Measurements from ENCODE around the gene CLSTN1. TPM values are rescaled to one million over a fixed set of nuclear protein-coding genes. Genes with fewer than 3 reads are reported as not detected.

CLSTN1 gene
- total and polyA plus RNA-seq, 2 of the 8 experiments (the other 6 are each of a cell fraction or from before 2014, with no cell fraction given) = 34.2 to 97.4 TPM

- POLR2A ChIA-PET (ENCODE audit: partially characterized antibody) = interaction anchor here (0.6 to 1.4 kb wide), 6 partner anchors 8 to 99 kb away, joined by 3 to 4 read pairs (median 4); partner anchors contain the start of gene CLSTN1
- H4K91ac ChIP-seq (replicated peaks; ENCODE audit: insufficient read length, low read length) = no peak overlapping the region
- peaks cover 11 to 89% of the 10 kb centered on the region in 2 experiments for H3K79me2 ChIP-seq (ENCODE audit: control insufficient read depth in 1 of 2, insufficient read depth in 2 of 2, low read length in 2 of 2)
- no peak overlapping the region for H3K14ac ChIP-seq (ENCODE audit: insufficient read length)
- H3K4me2 ChIP-seq (ENCODE audit: insufficient read depth in 1 of 2, low read depth in 2 of 2, low read length in 2 of 2) = peak overlapping the region; percentile 14 to 51
- H3K9me3 ChIP-seq (ENCODE audit: insufficient read depth in 2 of 2, low read depth in 1 of 2, low read length in 1 of 2) = no peaks in the 10 kb centered on the region
- peak overlapping the region in 1 of 4 experiments; percentile 4; a peak in 1 of 7 replicates for H3K9ac ChIP-seq (replicated peaks in 1 of 4; ENCODE audit: extremely low read depth in 1 of 4, low read depth in 3 of 4, low read length in 3 of 4)
- no peak overlapping the region for H3K4ac ChIP-seq (replicated peaks; ENCODE audit: insufficient read length, low read depth, low read length)
- H4K20me1 ChIP-seq (replicated peaks in 1 of 2; ENCODE audit: control insufficient read depth in 1 of 2, insufficient read depth in 2 of 2, low read length in 2 of 2) = peaks cover 9 to 16% of the 10 kb centered on the region in 2 experiments
- H3K23me2 ChIP-seq (ENCODE audit: low read depth, low read length) = no peaks in the 10 kb centered on the region
- H2BK5ac ChIP-seq (ENCODE audit: low read depth, low read length) = no peak overlapping the region
- no peak overlapping the region for H2BK120ac ChIP-seq (replicated peaks; ENCODE audit: low read depth, low read length)
- peak in 1 of 2 experiments; percentile 72 for DNase-seq (ENCODE audit: low read depth in 1 of 2, low spot score in 2 of 2)
- no peak overlapping the region for H3K56ac ChIP-seq (replicated peaks; ENCODE audit: insufficient read length, low read depth, low read length)
- H4K8ac ChIP-seq (ENCODE audit: extremely low read depth, insufficient read depth, low read length) = no peak overlapping the region
- no peaks in the 10 kb centered on the region for H3K27me3 ChIP-seq (replicated peaks in 1 of 4; ENCODE audit: control insufficient read depth in 3 of 4, extremely low read depth in 1 of 4, insufficient read depth in 3 of 4, low read length in 3 of 4)
- no peaks in the 10 kb centered on the region; a peak in 1 of 8 replicates for H3K36me3 ChIP-seq (ENCODE audit: control insufficient read depth in 2 of 4, insufficient read depth in 4 of 4, low read length in 3 of 4)
- no peak overlapping the region for H2BK20ac ChIP-seq (ENCODE audit: low read length)
- peaks cover 18% of the 10 kb centered on the region for H3K79me1 ChIP-seq (ENCODE audit: low read depth, low read length)
- no peak overlapping the region for H3K27ac ChIP-seq (ENCODE audit: low read depth, low read length)
- no peak overlapping the region for H2BK12ac ChIP-seq (ENCODE audit: low read depth, low read length)
- H2AFZ ChIP-seq (ENCODE audit: low read length) = no peak overlapping the region
- no peak overlapping the region for H3K4me3 ChIP-seq (ENCODE audit: extremely low read depth in 1 of 4, insufficient read depth in 2 of 4, low read depth in 3 of 4, low read length in 4 of 4)
- H3K4me1 ChIP-seq (replicated peaks in 1 of 4; ENCODE audit: control insufficient read depth in 3 of 4, insufficient read depth in 4 of 4, low read length in 3 of 4) = peaks cover 3 to 23% (median 11%) of the 10 kb centered on the region in 4 experiments
- H3K23ac ChIP-seq (ENCODE audit: insufficient read length) = no peak overlapping the region
- H2AK5ac ChIP-seq (ENCODE audit: low read depth, low read length) = no peak overlapping the region
- CTCF ChIA-PET (ENCODE audit: partially characterized antibody) = interaction anchor here (0.6 to 10.4 kb wide), 18 partner anchors 8 to 149 kb away, joined by 3 to 90 read pairs (median 4); no protein-coding TSS in a partner anchor
- WGBS, 2 experiments (ENCODE audit: extremely low coverage in 1 of 2, insufficient coverage in 1 of 2, insufficient read length in 1 of 2, insufficient replicate concordance in 2 of 2, low coverage in 1 of 2, low lambda C conversion rate in 2 of 2, missing lambda C conversion rate in 1 of 2) = 71% methylated on average over 14 of the region's 14 CpGs; no CpG with 5 or more reads in 1 of the 2 experiments
- H3K18ac ChIP-seq (ENCODE audit: extremely low read depth, low read length) = no peak overlapping the region
- FAIRE-seq = peak; percentile 89
- H4K5ac ChIP-seq (ENCODE audit: insufficient read length, low read depth, low read length) = no peak overlapping the region
- H2BK15ac ChIP-seq (ENCODE audit: low read length) = no peak overlapping the region
- no peak for TF ChIP-seq YY1 (IDR thresholded peaks at IDR 0.05; ENCODE audit: low read depth, low read length)
- 0 out of 4 replicates have a peak, but pooled peaks of 1 of the 2 experiments have one; percentile 30 for TF ChIP-seq SIN3A (conservative IDR thresholded peaks at IDR 0.05 in 1 of 2, IDR thresholded peaks at IDR 0.05 in 1 of 2; ENCODE audit: low read depth in 1 of 2, low read length in 2 of 2)
- TF ChIP-seq, protein P1, sequence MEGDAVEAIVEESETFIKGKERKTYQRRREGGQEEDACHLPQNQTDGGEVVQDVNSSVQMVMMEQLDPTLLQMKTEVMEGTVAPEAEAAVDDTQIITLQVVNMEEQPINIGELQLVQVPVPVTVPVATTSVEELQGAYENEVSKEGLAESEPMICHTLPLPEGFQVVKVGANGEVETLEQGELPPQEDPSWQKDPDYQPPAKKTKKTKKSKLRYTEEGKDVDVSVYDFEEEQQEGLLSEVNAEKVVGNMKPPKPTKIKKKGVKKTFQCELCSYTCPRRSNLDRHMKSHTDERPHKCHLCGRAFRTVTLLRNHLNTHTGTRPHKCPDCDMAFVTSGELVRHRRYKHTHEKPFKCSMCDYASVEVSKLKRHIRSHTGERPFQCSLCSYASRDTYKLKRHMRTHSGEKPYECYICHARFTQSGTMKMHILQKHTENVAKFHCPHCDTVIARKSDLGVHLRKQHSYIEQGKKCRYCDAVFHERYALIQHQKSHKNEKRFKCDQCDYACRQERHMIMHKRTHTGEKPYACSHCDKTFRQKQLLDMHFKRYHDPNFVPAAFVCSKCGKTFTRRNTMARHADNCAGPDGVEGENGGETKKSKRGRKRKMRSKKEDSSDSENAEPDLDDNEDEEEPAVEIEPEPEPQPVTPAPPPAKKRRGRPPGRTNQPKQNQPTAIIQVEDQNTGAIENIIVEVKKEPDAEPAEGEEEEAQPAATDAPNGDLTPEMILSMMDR (IDR thresholded peaks at IDR 0.05; ENCODE audit: control extremely low read depth in 1 of 3, insufficient read depth in 1 of 3, low read depth in 1 of 3, low read length in 3 of 3) = peak; percentile 2 to 37 (median 5); a peak in 2 of 4 replicates
- TF ChIP-seq CHD2 (IDR thresholded peaks at IDR 0.05; ENCODE audit: low read length) = no peak
- TF ChIP-seq, protein P2, sequence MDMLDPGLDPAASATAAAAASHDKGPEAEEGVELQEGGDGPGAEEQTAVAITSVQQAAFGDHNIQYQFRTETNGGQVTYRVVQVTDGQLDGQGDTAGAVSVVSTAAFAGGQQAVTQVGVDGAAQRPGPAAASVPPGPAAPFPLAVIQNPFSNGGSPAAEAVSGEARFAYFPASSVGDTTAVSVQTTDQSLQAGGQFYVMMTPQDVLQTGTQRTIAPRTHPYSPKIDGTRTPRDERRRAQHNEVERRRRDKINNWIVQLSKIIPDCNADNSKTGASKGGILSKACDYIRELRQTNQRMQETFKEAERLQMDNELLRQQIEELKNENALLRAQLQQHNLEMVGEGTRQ (IDR thresholded peaks at IDR 0.05; ENCODE audit: low read length) = no peak
- no peak for TF ChIP-seq JUN (IDR thresholded peaks at IDR 0.05; ENCODE audit: low read depth, low read length)
- no peak for TF ChIP-seq HDAC6 (IDR thresholded peaks at IDR 0.05; ENCODE audit: low read depth, low read length)
Measured at GRCh38 chr1:9792156-9793042, 31.4 kb downstream of the CLSTN1 start.

Measured in H1 (cell line).